Gastrocnemius medialis (tissue), 4 donors: ENCODE data around the gene DYRK1A.

Experiments
- CTCF ChIP-seq, 5 experiments: fragments of 450-650 bp in 3 of 5; fragments of 200-600 bp in 2 of 5; sonication (generic) in 2 of 5; IDR thresholded peaks in 4 of 5; conservative IDR thresholded peaks in 1 of 5; 1 replicate in 4 of 5; 2 replicates in 1 of 5; pipeline ENCODE4 v1.5.1; 2016 to 2019; ENCODE audit warnings: antibody characterized with exemption in 5 of 5, mild to moderate bottlenecking in 3 of 5, moderate library complexity in 3 of 5
- POLR2A ChIP-seq, 2 donors: fragments of 450-650 bp; IDR thresholded peaks; one replicate each; pipeline ENCODE4 v1.6.1; 2017; ENCODE audit warnings: antibody characterized with exemption in 2 of 2, mild to moderate bottlenecking in 2 of 2, moderate library complexity in 2 of 2

GRCh38 chr21:37574316-37574715, 207.7 kb downstream of the DYRK1A start:
- TF ChIP-seq CTCF (IDR thresholded peaks at IDR 0.05 in 4 of 5, conservative IDR thresholded peaks at IDR 0.05 in 1 of 5) (no peak), POLR2A (IDR thresholded peaks at IDR 0.05) (no peak)
